Measurements from ENCODE around the gene CDCA7.
"Not testable (repeated sequence)": the region's sequence is repeated elsewhere in the genome, so short reads cannot be mapped to it uniquely, and the experiment has no call there.

The CDCA7 gene

GRCh38 chr2:173414823-173415322 is 60.2 kb downstream of the CDCA7 start:
- Histone ChIP-seq H3K36me3 (ENCODE audit: control insufficient read depth, insufficient read depth, low read length) (no peaks in the 10 kb centered on the region), H3K4me3 (replicated peaks; ENCODE audit: low read depth, low read length) (no peak overlapping the region), H3K27me3 (replicated peaks; ENCODE audit: control insufficient read depth, insufficient read depth, low read length) (no peaks in the 10 kb centered on the region)
- DNase-seq (ENCODE audit: extremely low read depth, insufficient read length) = no peak
- TF ChIP-seq, protein P1, sequence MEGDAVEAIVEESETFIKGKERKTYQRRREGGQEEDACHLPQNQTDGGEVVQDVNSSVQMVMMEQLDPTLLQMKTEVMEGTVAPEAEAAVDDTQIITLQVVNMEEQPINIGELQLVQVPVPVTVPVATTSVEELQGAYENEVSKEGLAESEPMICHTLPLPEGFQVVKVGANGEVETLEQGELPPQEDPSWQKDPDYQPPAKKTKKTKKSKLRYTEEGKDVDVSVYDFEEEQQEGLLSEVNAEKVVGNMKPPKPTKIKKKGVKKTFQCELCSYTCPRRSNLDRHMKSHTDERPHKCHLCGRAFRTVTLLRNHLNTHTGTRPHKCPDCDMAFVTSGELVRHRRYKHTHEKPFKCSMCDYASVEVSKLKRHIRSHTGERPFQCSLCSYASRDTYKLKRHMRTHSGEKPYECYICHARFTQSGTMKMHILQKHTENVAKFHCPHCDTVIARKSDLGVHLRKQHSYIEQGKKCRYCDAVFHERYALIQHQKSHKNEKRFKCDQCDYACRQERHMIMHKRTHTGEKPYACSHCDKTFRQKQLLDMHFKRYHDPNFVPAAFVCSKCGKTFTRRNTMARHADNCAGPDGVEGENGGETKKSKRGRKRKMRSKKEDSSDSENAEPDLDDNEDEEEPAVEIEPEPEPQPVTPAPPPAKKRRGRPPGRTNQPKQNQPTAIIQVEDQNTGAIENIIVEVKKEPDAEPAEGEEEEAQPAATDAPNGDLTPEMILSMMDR (IDR thresholded peaks at IDR 0.05; ENCODE audit: insufficient read depth, low read length, poor library complexity, severe bottlenecking) = no peak

DNA sequence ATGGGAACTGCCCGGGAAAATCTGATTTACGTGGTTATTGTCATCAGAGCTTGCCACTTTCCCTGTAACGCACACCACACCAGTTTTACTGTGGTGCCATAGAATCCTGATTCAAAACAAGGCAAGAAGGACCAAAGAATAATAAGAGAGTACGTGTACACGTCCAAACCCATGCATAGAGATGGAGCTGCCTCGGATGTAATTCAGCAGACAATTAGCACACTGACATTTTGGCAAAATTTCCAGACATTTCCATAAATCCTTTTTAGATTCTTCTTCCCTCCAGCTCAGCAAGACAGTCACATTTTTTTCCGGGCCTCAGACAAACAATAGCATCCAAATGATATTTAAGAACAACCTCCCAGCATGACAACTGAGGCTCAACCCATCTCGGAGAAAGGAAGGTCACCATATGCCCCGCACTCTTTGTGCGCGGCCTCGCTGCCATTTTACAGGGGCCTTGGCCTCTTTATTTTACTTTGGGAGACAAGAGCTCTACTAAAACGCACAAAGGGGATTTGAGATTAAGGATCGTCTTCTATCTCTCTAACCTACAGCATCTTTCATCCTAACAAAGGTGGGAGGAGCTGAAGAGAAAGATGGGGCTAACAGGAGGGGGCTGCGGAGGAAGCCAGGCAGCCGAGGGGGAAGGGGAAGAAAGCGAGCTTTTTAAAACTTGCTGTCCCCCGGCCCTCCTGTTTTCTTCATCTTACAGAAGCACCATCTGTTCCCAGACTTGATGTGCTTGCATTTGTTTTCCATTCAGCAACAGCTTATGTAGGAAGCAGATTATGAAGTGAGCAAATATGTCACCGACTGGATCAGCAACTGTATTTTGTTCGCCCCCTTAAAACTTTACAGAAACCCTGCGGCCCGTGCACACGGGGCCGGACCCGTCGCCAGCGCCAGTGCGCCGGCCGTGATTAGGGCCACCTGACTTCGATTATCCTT is 61.0 kb downstream of the CDCA7 start:
- Histone ChIP-seq H3K4me3 (replicated peaks; ENCODE audit: low read depth, low read length) (no peak overlapping the region), H3K36me3 (ENCODE audit: control insufficient read depth, insufficient read depth, low read length) (no peaks in the 10 kb centered on the region), H3K27me3 (replicated peaks; ENCODE audit: control insufficient read depth, insufficient read depth, low read length) (no peaks in the 10 kb centered on the region)
- TF ChIP-seq, protein P1 (IDR thresholded peaks at IDR 0.05; ENCODE audit: insufficient read depth, low read length, poor library complexity, severe bottlenecking) = no peak
- no peak for DNase-seq (ENCODE audit: extremely low read depth, insufficient read length)

GRCh38 chr2:173416415-173417152 is 61.9 kb downstream of the CDCA7 start:
- H3K36me3 ChIP-seq (ENCODE audit: control insufficient read depth, insufficient read depth, low read length); H3K27me3 ChIP-seq (replicated peaks; ENCODE audit: control insufficient read depth, insufficient read depth, low read length); DNase-seq (ENCODE audit: extremely low read depth, insufficient read length); H3K4me3 ChIP-seq (replicated peaks; ENCODE audit: low read depth, low read length): not testable (repeated sequence)

DNA sequence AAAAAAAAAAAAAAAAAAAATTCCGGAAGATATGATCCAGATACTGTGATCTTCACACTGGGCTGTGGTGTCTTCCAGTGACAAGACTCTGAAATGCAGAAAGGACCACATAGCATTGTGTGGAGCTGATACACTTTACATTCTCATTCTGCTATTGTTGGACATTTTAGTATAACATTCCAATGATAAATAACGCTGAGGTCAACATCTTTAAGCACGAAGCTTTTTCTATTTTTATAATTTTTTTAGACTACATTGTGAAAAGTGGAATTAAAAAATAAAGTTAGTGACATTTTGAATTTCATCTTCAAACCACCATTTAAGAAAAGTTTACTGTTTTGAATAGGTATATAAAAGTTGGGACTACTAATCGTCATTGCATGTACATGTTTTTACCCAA is 62.7 kb downstream of the CDCA7 start:
- no peak for DNase-seq (ENCODE audit: extremely low read depth, insufficient read length)
- TF ChIP-seq, protein P1 (IDR thresholded peaks at IDR 0.05; ENCODE audit: insufficient read depth, low read length, poor library complexity, severe bottlenecking) = no peak
- no peak overlapping the region for H3K4me3 ChIP-seq (replicated peaks; ENCODE audit: low read depth, low read length)
- no peaks in the 10 kb centered on the region for H3K36me3 ChIP-seq (ENCODE audit: control insufficient read depth, insufficient read depth, low read length)
- H3K27me3 ChIP-seq (replicated peaks; ENCODE audit: control insufficient read depth, insufficient read depth, low read length) = no peaks in the 10 kb centered on the region

- Histone ChIP-seq H3K36me3 (ENCODE audit: control insufficient read depth, insufficient read depth, low read length) (no peaks in the 10 kb centered on the region), H3K4me3 (replicated peaks; ENCODE audit: low read depth, low read length) (no peak overlapping the region), H3K27me3 (replicated peaks; ENCODE audit: control insufficient read depth, insufficient read depth, low read length) (no peaks in the 10 kb centered on the region)
- no peak for DNase-seq (ENCODE audit: extremely low read depth, insufficient read length)
- TF ChIP-seq, protein P1 (IDR thresholded peaks at IDR 0.05; ENCODE audit: insufficient read depth, low read length, poor library complexity, severe bottlenecking) = no peak
Measured at GRCh38 chr2:173417802-173418201, 63.1 kb downstream of the CDCA7 start.

Data from GM06990 (cell line).